Measurements from ENCODE around the gene CAPZA3.
"Not testable (repeated sequence)": the region's sequence is repeated elsewhere in the genome, so short reads cannot be mapped to it uniquely, and the experiment has no call there.

The CAPZA3 gene

DNA sequence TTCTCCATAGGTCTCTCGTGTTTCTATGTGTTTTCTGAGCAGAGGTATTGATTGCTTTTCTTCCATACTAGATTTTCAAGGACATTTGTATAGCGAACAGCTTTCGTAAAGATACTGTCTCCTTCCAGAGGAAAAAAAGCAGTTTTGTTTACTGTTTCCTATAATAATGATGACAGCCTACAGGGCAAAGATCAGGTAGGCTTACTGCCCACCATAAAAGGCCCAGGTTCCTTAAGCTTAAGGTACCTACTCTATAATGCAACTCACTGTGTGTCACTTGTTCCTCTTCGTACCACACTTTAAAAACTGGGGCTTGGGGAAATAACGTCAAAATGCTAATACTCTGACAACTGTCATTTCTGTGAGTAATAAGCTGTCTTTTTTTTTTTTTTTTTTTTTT is 6.8 kb upstream of the CAPZA3 start:
- no peak for TF ChIP-seq POLR2A (IDR thresholded peaks at IDR 0.05; ENCODE audit: low read length)
- no peak for DNase-seq

DNA sequence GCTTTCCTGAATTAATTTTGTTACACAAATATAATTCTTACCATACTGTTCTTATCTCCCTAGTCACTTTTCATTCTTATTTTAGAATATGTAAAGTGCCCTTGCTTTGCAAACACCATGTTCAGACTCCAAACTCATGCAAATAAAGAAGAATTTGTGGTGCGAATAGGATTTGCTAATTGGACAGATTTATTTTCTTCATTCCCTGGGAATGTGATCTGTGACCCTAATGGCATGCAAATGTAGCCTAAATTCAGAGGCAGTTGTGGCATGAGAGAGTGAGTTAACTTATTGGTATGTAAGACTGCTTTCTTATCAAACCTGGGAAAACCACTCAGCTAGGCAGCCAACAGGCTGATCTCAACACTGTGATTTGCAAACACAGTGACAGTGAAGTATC is 10.0 kb downstream of the CAPZA3 start:
- DNase-seq: no peak
- TF ChIP-seq POLR2A (IDR thresholded peaks at IDR 0.05; ENCODE audit: low read length): no peak
- no peak for TF ChIP-seq GATA1 (IDR thresholded peaks at IDR 0.05; ENCODE audit: low read depth, low read length)

DNA sequence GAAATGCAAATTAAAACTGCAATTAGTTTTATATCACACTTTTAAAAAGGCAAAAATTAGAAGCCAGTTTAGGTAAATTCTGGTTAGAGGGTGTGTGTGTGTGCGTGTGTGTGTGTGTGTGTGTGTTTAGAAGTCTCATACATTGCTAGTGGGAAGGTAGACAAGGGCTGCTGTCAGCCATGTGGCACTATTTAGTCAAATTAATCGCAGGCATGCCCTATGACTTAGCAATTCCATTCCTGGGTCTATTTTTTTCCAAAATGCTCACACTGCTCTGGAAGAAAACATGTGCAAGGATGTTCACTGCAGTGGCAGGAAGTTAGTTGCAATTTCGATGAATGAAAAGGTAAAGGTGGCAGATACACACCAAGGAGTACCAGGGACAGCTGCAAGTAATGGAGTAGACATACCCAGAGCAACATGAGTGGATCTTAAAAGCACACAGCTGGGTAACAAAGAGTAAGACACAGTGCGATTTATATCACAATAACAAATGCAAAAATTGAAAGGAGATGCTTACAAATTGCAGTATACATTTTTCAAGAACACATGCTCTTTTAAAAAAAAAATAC is 11.6 kb downstream of the CAPZA3 start:
- no peak for TF ChIP-seq POLR2A (IDR thresholded peaks at IDR 0.05; ENCODE audit: low read length)
- TF ChIP-seq GATA1 (IDR thresholded peaks at IDR 0.05; ENCODE audit: low read depth, low read length): no peak
- DNase-seq: no peak

DNA sequence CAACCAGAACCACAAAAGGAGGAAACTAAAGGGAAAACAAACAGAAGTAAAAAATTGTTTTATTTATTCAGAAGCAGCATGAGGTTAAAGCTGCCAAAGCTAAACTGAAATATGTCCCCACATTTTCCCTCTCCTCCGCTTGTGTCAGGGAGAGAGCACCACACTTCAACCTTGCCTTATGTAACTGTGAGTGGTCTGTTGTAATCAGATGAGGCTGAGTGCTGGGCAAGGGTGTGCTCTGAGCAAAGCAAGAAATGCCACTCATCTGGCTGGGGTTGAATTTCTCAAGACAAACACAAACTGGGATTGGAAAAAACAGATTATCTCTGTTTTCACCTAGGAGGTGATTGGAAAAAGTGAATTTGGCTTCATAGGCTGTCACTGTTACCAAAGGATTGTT is 12.2 kb downstream of the CAPZA3 start:
- DNase-seq: no peak
- no peak for TF ChIP-seq GATA1 (IDR thresholded peaks at IDR 0.05; ENCODE audit: low read depth, low read length)
- TF ChIP-seq POLR2A (IDR thresholded peaks at IDR 0.05; ENCODE audit: low read length): no peak

DNA sequence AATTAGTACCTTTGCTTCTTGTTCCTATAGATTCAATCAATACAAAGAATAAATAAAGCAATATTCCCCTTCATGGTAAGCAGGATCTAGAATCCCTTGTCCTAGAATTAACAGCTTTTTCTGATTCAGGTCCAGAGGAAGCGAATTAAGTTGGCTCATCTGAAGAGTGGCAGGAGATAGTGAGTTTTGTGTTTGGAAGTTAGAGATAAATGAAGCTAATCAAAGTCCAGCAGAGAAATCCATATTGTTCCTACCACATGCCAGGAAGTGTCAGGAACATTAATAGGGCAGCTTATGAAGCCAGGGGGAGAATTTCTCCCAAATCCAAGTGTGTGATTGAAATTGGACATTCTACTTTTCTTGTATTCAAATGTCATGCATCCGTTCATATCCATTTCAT is 13.9 kb downstream of the CAPZA3 start:
- no peak for DNase-seq
- TF ChIP-seq GATA1 (IDR thresholded peaks at IDR 0.05; ENCODE audit: low read depth, low read length) (no peak), POLR2A (IDR thresholded peaks at IDR 0.05; ENCODE audit: low read length) (no peak)

DNA sequence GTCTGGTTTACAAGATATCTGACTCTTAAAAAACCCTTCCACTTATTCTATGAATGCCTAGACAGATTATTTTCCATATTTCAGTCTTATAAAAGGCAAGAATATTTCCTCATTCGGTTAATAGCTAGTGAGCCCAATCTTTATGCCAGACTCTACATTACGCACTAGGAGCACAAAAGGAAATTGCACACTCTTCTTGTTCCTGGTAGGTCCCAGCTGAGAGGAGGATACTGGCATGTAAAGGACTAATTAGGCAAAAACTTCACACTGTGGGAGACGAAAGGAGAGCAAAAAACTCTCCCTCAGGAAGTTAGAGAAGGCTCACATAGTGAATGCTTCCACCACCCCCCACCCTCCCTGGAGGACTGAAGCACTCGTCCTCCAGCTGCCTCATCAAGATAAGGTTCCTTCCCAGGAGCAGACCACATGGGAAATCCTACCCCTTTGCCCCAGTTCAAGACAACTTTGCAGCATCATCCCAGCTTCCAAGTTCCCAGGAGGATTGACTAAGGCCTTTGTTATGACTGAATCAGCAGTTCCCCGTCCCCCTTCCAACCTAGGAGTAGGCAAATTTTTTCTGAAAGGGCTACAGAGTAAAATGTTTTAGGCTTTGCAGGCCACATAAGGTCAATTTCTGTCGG is 14.5 kb downstream of the CAPZA3 start:
- TF ChIP-seq GATA1 (IDR thresholded peaks at IDR 0.05; ENCODE audit: low read depth, low read length) (no peak), POLR2A (IDR thresholded peaks at IDR 0.05; ENCODE audit: low read length) (no peak)
- no peak for DNase-seq

DNA sequence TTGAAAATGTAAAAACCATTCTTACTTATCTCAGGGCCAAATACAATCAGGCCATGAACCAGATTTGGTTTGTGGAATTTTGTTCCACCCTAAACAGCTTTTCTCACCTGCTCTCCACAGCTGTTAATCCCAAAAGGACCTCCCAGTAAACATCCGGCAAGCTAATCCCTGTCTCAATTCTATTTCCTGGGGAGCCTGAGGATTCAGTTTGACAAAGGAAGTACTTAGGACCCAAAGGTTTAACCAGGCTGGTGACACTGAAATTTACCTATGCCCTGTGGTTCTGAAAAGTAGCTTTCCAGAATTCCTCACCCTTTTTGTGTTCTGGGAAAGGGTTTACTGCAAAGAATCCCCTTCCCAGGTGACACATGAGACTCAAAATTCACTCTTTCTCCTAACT is 15.0 kb downstream of the CAPZA3 start:
- DNase-seq: no peak
- TF ChIP-seq GATA1 (IDR thresholded peaks at IDR 0.05; ENCODE audit: low read depth, low read length): no peak
- TF ChIP-seq POLR2A (IDR thresholded peaks at IDR 0.05; ENCODE audit: low read length): no peak

DNA sequence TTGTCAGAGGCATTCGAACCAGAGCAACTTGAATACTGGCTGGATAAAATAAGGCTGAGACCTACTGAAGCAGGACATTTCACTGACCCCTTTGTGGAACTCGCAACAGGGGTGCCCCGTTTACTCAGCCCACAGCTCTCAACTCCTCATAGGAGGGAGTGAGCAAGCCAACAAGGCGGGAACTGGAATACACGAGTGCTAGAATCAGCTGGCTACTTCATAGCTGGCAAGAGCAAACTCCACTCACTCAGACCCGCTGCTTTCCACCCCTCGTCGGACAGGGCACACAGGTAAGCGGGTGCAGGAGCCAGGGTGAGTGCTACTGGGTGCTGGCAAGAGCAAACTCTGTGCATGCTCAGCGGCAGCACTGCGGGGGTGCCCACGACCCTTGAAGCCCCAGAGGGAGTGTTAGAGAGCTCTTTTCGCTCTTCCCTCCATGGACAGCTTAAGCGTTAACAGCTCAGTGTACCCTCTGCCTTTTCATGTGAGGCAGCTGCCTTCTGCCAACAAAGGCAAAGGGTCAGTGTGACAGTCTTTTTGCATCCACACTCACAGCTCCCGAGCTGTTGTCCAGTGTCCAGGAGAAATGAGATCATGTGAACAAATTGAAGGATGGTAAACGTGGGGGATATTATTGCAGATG is 15.7 kb downstream of the CAPZA3 start:
- TF ChIP-seq GATA1 (IDR thresholded peaks at IDR 0.05; ENCODE audit: low read depth, low read length): no peak
- no peak for TF ChIP-seq POLR2A (IDR thresholded peaks at IDR 0.05; ENCODE audit: low read length)
- DNase-seq: no peak

DNA sequence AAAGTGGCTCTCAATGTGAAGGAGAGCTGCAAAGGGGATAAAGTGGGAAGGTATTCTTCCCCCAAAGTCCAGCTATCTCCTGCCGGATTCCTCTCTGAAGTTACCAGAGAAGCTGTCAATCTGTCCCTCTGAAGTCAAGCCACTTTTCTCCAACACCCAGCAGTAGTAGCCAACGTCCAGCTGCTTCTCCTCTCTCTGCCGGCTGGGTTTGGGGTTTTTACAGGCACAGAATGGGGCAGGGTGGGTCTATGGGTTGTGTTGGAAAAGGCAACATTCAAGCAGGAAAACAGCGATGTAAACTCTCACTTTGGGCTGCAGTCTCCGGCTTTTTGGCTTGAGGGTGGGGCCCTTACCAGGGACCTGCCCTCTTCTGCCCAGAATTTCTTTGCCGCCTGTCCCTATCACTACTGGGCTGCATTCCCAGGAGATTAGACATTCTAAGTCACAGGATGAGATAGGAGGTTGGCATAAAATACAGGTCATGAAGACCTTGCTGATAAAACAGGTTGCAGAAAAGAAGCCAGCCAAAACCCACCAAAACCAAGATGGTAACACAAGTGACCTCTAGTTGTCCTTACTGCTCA is 16.3 kb downstream of the CAPZA3 start:
- TF ChIP-seq GATA1 (IDR thresholded peaks at IDR 0.05; ENCODE audit: low read depth, low read length): no peak
- no peak for TF ChIP-seq POLR2A (IDR thresholded peaks at IDR 0.05; ENCODE audit: low read length)
- DNase-seq: no peak

DNA sequence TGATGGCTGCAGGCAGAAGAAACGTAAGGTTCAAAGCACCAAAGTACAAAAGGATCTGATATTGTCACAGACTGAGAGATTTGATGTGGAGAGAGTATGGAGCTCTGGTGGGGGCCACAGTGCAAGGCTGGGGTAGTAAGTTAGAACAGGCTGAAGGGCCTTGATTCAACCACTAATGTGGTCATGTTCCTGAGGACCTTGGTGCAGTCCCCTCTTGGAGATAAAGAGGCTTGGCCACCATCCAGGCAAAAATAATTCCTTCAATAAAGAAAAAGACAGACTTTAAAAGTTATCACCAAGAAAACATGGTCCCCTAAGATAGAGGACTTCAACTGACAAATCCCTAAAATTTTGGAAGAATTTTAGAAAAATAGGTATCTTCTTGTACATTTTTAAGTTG is 17.4 kb downstream of the CAPZA3 start:
- TF ChIP-seq POLR2A (IDR thresholded peaks at IDR 0.05; ENCODE audit: low read length) (no peak), GATA1 (IDR thresholded peaks at IDR 0.05; ENCODE audit: low read depth, low read length) (no peak)
- peak in 1 of 2 experiments; percentile 3 for DNase-seq

DNA sequence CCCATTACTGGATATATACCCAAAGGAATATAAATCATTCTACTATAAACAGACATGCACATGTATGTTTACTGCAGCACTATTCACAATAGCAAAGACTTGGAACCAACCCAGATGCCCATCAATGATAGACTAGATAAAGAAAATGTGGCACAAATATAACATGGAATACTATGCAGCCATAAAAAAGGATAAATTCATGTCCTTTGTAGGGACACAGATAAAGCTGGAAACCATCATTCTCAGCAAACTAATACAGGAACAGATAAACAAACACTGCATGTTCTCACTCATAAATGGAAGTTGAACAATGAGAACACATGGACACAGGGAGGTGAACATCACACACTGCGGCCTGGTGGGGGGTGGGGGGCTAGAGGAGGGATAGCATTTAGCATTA is 28.6 kb downstream of the CAPZA3 start:
- not testable (repeated sequence) for DNase-seq

DNA sequence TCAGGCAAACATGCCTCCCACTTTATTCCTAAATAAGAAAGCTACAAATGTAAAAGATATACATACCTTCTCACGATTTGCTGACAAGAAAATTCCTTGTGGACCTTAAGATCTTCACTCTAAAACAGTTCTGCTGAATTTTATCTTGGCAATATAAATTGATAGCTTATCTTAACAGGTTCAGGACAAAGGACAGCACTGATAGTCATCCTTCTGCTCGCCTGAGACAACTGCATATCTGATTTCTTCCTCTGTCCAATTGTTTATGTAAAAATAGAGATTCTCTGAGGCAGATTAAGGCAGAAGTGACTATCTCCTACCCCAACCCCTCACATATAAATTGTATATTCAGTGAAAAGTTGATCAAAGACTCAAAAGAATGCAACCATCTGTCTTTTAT is 44.9 kb downstream of the CAPZA3 start:
- TF ChIP-seq GATA1 (IDR thresholded peaks at IDR 0.05; ENCODE audit: low read depth, low read length) (no peak), POLR2A (IDR thresholded peaks at IDR 0.05; ENCODE audit: low read length) (no peak)
- peak in 1 of 2 experiments; percentile 23 for DNase-seq

DNA sequence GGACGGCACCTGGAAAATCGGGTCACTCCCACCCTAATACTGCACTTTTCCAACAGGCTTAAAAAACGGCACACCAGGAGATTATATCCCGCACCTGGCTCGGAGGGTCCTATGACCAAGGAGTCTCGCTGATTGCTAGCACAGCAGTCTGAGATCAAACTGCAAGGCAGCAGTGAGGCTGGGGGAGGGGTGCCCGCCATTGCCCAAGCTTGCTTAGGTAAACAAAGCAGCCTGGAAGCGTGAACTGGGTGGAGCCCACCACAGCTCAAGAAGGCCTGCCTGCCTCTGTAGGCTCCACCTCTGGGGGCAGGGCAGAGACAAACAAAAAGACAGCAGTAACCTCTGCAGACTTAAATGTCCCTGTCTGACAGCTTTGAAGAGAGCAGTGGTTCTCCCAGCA is 47.5 kb downstream of the CAPZA3 start:
- not testable (repeated sequence) for DNase-seq
